Activated gamma-delta T cell treated with anti-CD3 and anti-CD28 coated beads, Interleukin-2, amount 50 U/mL, for 16 hours (primary cell): ENCODE measurements around the gene LRMDA.

ENCODE experiments used
- DNase-seq: peaks from one replicate; pipeline ENCODE4 v3.0.0-alpha.2; 2020; ENCODE audit warnings: low read depth

The LRMDA gene

GRCh38 chr10:75925999-75926398 is 494.6 kb downstream of the LRMDA start:
- no peak for DNase-seq

DNA sequence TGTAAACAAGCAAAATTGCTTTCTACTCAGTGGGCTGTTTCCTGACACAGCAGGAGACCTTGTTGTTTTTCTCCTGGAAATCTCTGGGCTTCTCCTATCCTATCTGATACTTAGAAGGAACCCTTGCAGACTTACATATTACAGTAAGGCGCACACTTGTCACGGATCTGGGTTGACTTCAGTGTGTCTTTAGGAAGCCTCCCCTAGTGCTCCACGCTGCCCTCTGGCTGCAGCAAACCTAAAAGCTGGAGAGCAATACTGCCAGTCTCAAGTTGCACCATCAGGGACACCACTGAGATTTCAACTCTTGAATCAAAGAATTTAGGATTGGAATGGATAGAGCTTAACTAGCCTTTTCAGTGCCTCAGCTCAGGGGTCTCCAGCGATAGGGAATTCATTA is 495.3 kb downstream of the LRMDA start:
- DNase-seq = no peak

DNA sequence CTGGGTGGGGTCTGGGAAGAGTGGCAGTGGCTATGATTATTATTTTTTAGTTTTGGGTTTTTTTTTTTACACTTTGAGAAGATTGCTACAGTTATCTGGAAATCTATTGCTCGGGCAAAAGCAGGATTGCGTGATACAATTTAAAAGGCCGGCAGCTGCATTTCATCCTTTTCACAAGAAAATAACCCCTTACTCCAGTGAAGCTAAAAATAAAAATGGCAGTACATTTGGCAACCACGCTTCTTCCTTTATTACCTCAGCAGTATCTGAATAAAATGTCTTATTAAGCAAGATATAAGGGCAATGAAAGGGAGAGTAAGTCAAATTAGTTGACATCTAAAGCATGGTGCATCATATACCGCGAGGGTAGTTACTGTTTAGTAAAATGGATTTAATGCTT is 496.8 kb downstream of the LRMDA start:
- no peak for DNase-seq

- no peak for DNase-seq
Measured at GRCh38 chr10:75929630-75930161, 498.3 kb downstream of the LRMDA start.

- DNase-seq = no peak
Measured at GRCh38 chr10:75932921-75933320, 501.5 kb downstream of the LRMDA start.

DNA sequence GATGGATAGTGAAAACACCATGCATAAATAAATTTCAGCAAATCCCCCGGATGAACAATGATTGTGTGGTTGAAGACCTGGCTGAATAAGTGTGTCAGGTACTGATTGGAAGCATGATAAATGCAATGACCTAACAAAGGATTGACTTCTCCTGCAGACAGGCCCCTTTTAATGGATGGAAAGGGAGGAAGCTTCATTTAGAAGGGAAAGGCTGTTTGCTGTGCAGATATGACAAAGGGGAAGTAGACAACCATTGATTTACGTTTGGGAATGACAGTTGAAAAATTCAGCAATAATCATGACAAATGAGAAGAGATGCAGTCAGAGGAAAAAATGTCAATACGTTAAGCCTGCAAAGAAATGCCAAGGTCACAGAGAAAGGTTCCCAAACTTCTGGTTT is 503.8 kb downstream of the LRMDA start:
- no peak for DNase-seq

DNA sequence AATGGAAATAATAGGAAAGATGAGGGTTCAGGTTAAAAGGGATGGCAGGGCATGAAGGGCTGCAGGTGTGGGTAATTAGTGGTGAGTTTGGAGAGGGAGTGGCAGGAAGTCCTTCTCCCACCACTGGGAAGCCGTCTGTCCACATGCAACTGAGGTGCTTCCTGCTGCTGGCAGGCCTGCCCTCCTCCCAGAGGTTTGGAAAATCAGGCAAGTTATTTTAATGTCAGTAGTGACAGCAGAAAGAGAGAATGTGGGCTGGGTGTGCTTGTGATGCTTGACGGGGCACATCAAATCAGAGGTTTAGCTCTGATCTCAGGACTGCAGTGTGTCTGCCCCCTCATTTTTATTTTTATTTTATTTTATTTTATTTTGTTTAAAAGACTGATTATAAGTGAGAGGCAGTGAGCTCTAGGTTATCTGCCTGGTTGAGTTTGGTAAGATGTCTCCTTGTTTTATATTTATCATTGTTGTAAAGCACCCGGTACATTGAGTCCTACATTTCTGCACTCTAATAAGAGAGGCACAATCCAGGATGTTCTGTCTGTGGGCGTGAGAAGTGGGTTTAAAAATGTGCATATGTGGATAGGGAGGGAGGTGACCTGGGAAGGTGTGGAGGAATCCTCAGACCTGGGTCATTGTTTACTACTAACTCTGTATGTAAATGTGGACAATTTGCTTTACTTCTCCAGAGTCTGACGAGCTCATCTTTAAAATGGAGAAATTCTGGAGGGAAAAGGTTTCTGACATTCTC is 504.4 kb downstream of the LRMDA start:
- DNase-seq = no peak

DNA sequence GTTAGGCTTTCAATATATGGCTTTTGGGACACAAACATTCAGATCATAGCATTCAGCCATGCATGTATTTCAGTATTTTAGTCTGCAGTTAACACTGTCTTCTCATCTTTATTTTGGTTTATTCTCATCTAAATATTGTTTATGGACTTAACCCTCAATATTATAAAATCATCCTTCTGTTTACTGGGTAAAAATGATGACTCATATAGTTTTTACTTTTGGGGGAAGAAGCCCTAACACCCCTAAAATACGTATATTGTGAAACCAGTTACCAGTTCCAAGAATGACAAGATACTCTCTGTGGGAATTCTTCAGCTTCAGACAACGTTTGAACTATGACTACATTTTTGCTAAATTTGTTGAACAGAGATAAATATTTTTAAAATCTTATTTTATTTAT is 505.4 kb downstream of the LRMDA start:
- no peak for DNase-seq

GRCh38 chr10:75937823-75938222 is 506.4 kb downstream of the LRMDA start:
- DNase-seq = no peak

- DNase-seq = no peak
Measured at GRCh38 chr10:75938380-75939122, 507.1 kb downstream of the LRMDA start.

- DNase-seq = no peak
Measured at GRCh38 chr10:75939541-75939940, 508.1 kb downstream of the LRMDA start.

DNA sequence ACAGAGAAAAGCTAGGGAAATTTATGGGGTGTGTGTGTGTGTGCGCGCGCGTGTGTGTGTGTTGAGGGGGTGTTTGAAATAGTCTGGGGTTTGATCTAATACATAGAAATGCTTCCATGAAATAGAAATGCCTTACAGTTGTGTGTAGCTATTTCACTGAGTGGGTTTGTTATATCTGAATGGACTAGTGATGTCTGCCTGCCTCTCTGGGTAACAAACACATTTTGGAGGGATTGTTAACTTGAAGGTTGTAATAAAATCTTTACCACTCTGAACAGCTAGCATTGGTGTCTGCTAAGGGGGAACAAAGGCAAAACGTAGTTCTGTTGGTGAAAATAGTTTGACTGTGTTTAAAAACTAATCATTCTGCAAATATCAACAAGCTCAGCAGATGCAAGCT is 509.3 kb downstream of the LRMDA start:
- DNase-seq = no peak

DNA sequence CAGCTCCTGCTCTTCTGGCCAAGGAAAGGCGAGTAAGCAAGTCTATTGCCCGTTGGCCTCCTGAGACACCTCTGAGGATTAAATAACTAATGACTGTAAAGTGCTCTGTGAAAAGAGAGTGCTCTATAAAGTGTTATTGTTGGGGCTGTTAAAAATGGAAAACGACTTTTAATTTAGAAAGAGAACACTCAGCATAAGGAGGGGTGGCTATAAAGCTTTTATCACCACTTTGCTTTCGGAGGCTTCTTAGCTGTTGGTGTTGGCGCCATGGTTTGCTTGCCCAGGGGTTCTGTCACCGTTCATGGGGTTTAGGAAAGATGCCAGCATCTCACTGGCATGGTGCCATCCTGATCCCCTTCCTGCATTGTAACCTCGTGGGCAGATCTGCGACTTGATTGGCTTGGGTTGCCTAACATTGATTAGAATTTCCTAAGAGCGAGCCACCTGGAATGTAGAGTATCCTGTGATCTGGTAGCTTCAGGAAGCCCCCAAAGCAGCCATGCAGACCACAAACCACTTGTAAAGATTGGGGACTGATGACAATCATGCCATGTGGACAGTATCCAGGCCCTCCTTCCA is 509.9 kb downstream of the LRMDA start:
- no peak for DNase-seq

- DNase-seq = no peak
Measured at GRCh38 chr10:75944061-75944460, 512.6 kb downstream of the LRMDA start.

DNA sequence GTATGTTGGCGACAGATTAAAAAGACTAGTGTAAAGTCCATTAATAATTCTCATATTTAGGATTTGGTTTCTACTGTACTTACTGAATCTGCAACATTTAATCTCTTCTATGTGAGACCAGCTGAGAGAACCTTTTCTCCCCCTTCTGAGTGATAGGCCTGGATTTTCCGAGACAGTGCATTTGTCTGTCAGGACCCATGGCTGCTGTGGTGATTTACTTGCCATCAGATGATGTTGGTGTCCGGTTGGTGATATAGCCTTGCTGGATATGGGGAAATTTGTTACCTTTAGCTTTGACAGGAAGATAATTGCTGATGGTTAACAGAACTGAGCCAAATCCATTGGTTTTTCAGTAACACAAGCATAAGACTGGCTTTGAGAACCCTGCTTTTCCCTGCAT is 517.2 kb downstream of the LRMDA start:
- no peak for DNase-seq

GRCh38 chr10:75950307-75950706 is 518.9 kb downstream of the LRMDA start:
- no peak for DNase-seq

- no peak for DNase-seq
Measured at GRCh38 chr10:75950997-75951589, 519.7 kb downstream of the LRMDA start.

DNA sequence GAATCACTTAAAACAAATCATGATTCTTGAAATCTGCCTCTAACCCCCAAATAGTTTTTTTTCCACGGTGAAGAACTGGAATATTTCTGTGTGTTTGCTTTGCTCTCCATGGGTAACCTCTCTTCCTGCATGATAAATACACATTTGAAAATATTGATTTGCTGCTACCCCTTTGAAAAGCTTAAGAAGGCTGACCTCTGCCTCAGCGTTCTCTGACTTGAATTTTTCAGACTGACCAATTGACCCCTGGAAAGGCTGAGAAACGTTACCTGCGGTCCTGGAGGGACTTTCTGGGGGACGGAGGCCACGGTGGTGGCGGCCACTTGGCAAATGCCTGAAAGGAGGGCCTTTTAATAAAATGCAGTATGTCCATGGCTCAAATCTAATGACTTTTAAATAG is 520.2 kb downstream of the LRMDA start:
- no peak for DNase-seq

- no peak for DNase-seq
Measured at GRCh38 chr10:75952093-75952492, 520.7 kb downstream of the LRMDA start.

DNA sequence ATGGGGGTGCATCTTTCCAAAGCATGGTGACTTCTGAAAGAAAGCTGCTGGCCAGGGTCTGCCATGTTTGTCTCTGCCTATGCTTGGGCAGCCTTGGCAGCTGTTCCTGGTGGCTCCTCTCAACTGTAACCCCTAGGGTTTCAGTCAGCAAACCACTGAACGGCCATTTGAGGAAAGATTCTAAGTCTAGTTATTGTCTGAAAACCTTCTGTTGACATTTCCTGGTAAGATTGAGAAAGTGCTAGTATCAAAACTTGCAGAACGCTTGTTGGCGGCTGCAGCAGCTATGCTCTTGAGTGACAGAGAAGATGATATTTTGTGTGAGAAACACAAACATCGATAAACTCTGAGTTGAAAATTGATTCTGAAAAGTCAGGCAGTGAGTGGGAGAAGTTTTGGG is 523.1 kb downstream of the LRMDA start:
- DNase-seq = no peak

GRCh38 chr10:75955973-75956502 is 524.6 kb downstream of the LRMDA start:
- DNase-seq = no peak

GRCh38 chr10:75956624-75957023 is 525.2 kb downstream of the LRMDA start:
- no peak for DNase-seq
